HepG2 (cell line): ENCODE data around the gene AMIGO1.

ENCODE experiments used
- POLR2AphosphoS5 ChIP-seq: IDR thresholded peaks from 2 replicates; pipeline ENCODE4 v1.6.1; 2012; ENCODE audit warnings: low read depth, low read length
- RBM22 ChIP-seq: fragments of 200-400 bp; formaldehyde crosslinking; optimal IDR thresholded peaks from 2 replicates; pipeline ENCODE3; 2017; ENCODE audit warnings: mild to moderate bottlenecking, low read length, moderate library complexity
- ZKSCAN1 ChIP-seq: fragments of 150-350 bp; IDR thresholded peaks from 2 replicates; pipeline ENCODE4 v1.6.1; 2014; ENCODE audit warnings: low read length
- ZKSCAN5 ChIP-seq: sonication (generic); formaldehyde crosslinking; IDR thresholded peaks from 2 replicates; pipeline ENCODE4 v1.5.1; 2020; ENCODE audit warnings: mild to moderate bottlenecking, missing genetic modification reagents
- ZNF598 ChIP-seq: sonication (generic); formaldehyde crosslinking; IDR thresholded peaks from 2 replicates; pipeline ENCODE4 v1.5.1; 2020; ENCODE audit warnings: mild to moderate bottlenecking, missing genetic modification reagents, borderline replicate concordance
- TF ChIP-seq, protein P1 (sequence below): sonication (generic); formaldehyde crosslinking; IDR thresholded peaks from 2 replicates; pipeline ENCODE4 v1.8.1; 2023; ENCODE audit warnings: missing genetic modification reagents, inconsistent platforms, borderline replicate concordance
- TF ChIP-seq, protein P2 (sequence below): sonication (generic); formaldehyde crosslinking; IDR thresholded peaks from 2 replicates; pipeline ENCODE4 v1.5.0; 2020; ENCODE audit warnings: mild to moderate bottlenecking, missing genetic modification reagents, moderate library complexity
- TF ChIP-seq, protein P3 (sequence below): sonication (generic); formaldehyde crosslinking; IDR thresholded peaks from 2 replicates; pipeline ENCODE4 v1.5.0; 2020; ENCODE audit warnings: mild to moderate bottlenecking, missing genetic modification reagents, borderline replicate concordance

DNA sequence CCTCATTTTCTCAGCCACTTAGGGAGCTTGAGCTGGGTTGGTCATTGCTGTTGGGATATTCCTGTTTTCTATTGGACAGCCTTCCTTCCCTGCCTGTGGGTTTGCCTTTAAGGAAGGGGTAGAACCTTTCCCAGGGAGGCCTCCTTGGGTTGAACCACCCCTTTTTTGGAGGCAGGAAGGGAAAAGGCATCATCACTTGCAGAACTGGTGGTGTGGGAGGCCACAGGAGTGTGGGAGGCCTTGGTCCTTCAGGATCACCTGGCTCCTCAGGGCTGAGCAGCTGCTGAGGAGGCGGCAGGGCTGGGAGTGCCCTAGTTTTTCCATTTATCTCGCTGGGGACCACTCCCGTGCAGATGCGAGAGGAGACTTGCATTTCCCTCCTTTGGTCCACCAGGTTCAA lies 16.3 kb downstream of the AMIGO1 start:
- TF ChIP-seq, protein P1, sequence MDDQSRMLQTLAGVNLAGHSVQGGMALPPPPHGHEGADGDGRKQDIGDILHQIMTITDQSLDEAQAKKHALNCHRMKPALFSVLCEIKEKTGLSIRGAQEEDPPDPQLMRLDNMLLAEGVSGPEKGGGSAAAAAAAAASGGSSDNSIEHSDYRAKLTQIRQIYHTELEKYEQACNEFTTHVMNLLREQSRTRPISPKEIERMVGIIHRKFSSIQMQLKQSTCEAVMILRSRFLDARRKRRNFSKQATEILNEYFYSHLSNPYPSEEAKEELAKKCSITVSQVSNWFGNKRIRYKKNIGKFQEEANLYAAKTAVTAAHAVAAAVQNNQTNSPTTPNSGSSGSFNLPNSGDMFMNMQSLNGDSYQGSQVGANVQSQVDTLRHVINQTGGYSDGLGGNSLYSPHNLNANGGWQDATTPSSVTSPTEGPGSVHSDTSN (CRISPR knock-in tag), result no peak
- TF ChIP-seq RBM22, result no peak
- TF ChIP-seq, protein P2, sequence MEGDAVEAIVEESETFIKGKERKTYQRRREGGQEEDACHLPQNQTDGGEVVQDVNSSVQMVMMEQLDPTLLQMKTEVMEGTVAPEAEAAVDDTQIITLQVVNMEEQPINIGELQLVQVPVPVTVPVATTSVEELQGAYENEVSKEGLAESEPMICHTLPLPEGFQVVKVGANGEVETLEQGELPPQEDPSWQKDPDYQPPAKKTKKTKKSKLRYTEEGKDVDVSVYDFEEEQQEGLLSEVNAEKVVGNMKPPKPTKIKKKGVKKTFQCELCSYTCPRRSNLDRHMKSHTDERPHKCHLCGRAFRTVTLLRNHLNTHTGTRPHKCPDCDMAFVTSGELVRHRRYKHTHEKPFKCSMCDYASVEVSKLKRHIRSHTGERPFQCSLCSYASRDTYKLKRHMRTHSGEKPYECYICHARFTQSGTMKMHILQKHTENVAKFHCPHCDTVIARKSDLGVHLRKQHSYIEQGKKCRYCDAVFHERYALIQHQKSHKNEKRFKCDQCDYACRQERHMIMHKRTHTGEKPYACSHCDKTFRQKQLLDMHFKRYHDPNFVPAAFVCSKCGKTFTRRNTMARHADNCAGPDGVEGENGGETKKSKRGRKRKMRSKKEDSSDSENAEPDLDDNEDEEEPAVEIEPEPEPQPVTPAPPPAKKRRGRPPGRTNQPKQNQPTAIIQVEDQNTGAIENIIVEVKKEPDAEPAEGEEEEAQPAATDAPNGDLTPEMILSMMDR (CRISPR knock-in tag), result no peak
- no peak for TF ChIP-seq ZNF598 (CRISPR knock-in tag)
- no peak for TF ChIP-seq POLR2AphosphoS5
- TF ChIP-seq, protein P3, sequence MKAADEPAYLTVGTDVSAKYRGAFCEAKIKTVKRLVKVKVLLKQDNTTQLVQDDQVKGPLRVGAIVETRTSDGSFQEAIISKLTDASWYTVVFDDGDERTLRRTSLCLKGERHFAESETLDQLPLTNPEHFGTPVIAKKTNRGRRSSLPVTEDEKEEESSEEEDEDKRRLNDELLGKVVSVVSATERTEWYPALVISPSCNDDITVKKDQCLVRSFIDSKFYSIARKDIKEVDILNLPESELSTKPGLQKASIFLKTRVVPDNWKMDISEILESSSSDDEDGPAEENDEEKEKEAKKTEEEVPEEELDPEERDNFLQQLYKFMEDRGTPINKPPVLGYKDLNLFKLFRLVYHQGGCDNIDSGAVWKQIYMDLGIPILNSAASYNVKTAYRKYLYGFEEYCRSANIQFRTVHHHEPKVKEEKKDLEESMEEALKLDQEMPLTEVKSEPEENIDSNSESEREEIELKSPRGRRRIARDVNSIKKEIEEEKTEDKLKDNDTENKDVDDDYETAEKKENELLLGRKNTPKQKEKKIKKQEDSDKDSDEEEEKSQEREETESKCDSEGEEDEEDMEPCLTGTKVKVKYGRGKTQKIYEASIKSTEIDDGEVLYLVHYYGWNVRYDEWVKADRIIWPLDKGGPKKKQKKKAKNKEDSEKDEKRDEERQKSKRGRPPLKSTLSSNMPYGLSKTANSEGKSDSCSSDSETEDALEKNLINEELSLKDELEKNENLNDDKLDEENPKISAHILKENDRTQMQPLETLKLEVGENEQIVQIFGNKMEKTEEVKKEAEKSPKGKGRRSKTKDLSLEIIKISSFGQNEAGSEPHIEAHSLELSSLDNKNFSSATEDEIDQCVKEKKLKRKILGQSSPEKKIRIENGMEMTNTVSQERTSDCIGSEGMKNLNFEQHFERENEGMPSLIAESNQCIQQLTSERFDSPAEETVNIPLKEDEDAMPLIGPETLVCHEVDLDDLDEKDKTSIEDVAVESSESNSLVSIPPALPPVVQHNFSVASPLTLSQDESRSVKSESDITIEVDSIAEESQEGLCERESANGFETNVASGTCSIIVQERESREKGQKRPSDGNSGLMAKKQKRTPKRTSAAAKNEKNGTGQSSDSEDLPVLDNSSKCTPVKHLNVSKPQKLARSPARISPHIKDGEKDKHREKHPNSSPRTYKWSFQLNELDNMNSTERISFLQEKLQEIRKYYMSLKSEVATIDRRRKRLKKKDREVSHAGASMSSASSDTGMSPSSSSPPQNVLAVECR (CRISPR knock-in tag), result no peak
- TF ChIP-seq ZKSCAN1, result no peak
- no peak for TF ChIP-seq ZKSCAN5
